Endothelial cell of umbilical vein (primary cell): ENCODE results near the gene ZFYVE28.

ENCODE experiments used
- MAX ChIP-seq: IDR thresholded peaks from 2 replicates; pipeline ENCODE4 v1.6.1; 2011; ENCODE audit not compliant: insufficient read depth, insufficient read length
- MYC ChIP-seq: IDR thresholded peaks from one replicate; pipeline ENCODE4 v1.6.1; 2011; ENCODE audit warnings: mild to moderate bottlenecking, low read depth, low read length
- POLR2A ChIP-seq: IDR thresholded peaks from 2 replicates; pipeline ENCODE4 v1.6.1; 2012; ENCODE audit warnings: low read depth, mild to moderate bottlenecking, control low read depth, low read length
- TF ChIP-seq, protein P1 (sequence below), 2 donors: IDR thresholded peaks; 1 replicate in 1 of 2; 2 replicates in 1 of 2; pipeline ENCODE4 v1.5.1; 2011; ENCODE audit warnings: low read length in 2 of 2, mild to moderate bottlenecking in 2 of 2, moderate library complexity in 2 of 2, control low read depth in 1 of 2, inconsistent platforms in 1 of 2, low read depth in 1 of 2; ENCODE audit not compliant: insufficient read depth in 1 of 2; ENCODE audit errors: extremely low read depth in 1 of 2

DNA sequence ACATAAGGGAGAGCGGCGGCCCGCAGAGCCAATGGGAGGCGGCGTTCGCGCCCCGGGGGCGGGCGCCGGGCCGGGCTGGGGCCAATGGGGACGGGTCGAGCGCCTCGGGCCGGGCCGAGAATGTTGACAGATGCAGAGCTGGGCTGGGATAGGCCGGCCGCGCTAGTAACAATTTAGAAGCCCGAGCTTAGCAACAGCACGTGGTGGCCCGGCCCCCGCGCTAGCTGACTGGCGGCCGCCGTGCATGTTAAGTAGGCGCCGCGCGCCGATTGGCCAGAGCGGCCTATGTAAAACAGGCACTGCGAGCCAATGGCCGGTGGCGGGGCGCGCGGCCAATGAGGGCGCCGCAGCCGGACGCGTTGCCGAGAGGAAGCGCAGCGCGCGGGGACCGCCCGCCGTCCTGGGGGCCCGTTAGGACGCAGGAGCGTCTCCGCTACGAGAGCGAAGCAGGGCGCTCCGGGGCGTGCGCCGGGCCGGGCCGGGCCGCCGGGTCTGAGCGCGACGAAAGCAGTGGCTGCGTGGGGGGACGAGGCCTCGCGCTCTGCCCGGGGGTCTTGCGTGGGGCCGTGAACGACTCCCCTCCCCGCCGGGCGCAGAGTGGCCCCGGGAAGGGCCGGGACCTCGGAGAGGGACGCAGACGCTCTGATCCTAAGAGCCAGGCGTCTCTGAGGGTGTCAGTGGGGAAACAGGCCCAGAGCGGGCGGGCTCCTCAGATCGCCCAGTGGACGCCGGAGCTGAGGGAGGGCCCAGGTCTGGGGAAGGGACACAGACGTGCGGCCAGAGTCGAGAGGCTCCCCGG is 156.1 kb downstream of the ZFYVE28 start:
- TF ChIP-seq MAX (peak; percentile 76), POLR2A (peak; percentile 91), MYC (no peak)
- TF ChIP-seq, protein P1, sequence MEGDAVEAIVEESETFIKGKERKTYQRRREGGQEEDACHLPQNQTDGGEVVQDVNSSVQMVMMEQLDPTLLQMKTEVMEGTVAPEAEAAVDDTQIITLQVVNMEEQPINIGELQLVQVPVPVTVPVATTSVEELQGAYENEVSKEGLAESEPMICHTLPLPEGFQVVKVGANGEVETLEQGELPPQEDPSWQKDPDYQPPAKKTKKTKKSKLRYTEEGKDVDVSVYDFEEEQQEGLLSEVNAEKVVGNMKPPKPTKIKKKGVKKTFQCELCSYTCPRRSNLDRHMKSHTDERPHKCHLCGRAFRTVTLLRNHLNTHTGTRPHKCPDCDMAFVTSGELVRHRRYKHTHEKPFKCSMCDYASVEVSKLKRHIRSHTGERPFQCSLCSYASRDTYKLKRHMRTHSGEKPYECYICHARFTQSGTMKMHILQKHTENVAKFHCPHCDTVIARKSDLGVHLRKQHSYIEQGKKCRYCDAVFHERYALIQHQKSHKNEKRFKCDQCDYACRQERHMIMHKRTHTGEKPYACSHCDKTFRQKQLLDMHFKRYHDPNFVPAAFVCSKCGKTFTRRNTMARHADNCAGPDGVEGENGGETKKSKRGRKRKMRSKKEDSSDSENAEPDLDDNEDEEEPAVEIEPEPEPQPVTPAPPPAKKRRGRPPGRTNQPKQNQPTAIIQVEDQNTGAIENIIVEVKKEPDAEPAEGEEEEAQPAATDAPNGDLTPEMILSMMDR (IDR thresholded peaks at IDR 0.05; ENCODE audit: extremely low read depth in 1 of 2, insufficient read depth in 1 of 2, low read depth in 1 of 2, low read length in 2 of 2), result no peak
